Panc1 (cell line): ENCODE data around the gene PHF2.

ENCODE experiments used
- CTCF ChIP-seq: fragments of 450-650 bp; IDR thresholded peaks from 2 replicates; pipeline ENCODE4 v1.5.1; 2017; ENCODE audit warnings: mild to moderate bottlenecking
- POLR2AphosphoS5 ChIP-seq: IDR thresholded peaks from 2 replicates; pipeline ENCODE4 v1.6.1; 2012; ENCODE audit warnings: mild to moderate bottlenecking, low read depth, low read length, moderate library complexity
- REST ChIP-seq, 2 experiments: IDR thresholded peaks; 2 replicates each; pipeline ENCODE4 v1.6.1; 2011 to 2012; ENCODE audit warnings: low read depth in 2 of 2, control low read depth in 1 of 2, low read length in 1 of 2, mild to moderate bottlenecking in 1 of 2, moderate library complexity in 1 of 2; ENCODE audit not compliant: insufficient read depth in 1 of 2
- TCF7L2 ChIP-seq: IDR thresholded peaks from 2 replicates; pipeline ENCODE4 v1.6.1; 2011; ENCODE audit warnings: mild to moderate bottlenecking, low read depth, low read length, inconsistent platforms

GRCh38 chr9:93624431-93624834 lies 48.0 kb downstream of the PHF2 start:
- no peak for TF ChIP-seq CTCF
- TF ChIP-seq POLR2AphosphoS5: no peak
- no peak for TF ChIP-seq REST (IDR thresholded peaks at IDR 0.05; ENCODE audit: insufficient read depth in 1 of 2, low read depth in 2 of 2, low read length in 1 of 2)
- TF ChIP-seq TCF7L2: no peak
